ENCODE results near the gene TFEB. TPM values are rescaled to one million over a fixed set of nuclear protein-coding genes. Genes with fewer than 3 reads are reported as not detected.
A peak's percentile ranks its signal among the peaks of the same experiment; 100 is the strongest.

Gene TFEB
- total and polyA plus RNA-seq, 2 donors from 2014 or later = 50.7 to 51.0 TPM

DNA sequence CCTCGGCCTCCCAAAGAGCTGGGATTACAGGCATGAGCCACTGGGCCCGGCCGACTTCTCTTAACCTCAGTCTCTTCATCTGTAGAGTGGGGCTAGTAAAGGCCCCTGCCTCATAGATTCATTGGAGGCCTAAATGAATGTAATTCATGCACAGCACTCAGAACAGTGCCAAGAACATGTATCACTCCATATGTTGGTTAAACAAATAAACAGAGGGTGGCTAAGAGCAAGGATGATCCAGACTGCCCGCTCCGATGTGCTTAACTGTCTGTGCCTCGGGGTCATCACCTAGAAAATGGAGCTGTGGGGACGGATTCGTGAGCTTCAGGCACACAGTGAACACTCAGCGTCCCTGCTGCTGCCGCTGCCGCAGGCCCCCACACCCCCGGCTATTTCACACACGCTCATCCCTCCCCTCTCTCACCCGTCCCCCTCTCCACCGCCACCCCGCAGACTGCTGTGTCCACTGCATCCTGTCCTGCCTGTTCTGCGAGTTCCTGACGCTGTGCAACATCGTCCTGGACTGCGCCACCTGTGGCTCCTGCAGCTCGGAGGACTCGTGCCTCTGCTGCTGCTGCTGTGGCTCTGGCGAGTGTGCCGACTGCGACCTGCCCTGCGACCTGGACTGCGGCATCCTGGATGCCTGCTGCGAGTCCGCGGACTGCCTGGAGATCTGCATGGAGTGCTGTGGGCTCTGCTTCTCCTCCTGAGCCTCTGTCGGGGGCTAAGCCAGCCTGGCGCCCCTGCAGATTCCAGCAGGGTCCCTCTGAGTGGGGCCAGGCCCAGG lies 82.3 kb downstream of the TFEB start:
- Histone ChIP-seq H3K36me3 (ENCODE audit: control insufficient read depth in 2 of 3, insufficient read depth in 3 of 3, low read length in 3 of 3) (no peaks in the 10 kb centered on the region), H3K27me3 (ENCODE audit: control insufficient read depth, insufficient read depth, low read length) (no peaks in the 10 kb centered on the region), H3K9me3 (ENCODE audit: control insufficient read depth in 2 of 3, insufficient read depth in 1 of 3, low read length in 3 of 3) (no peaks in the 10 kb centered on the region), H3K9ac (ENCODE audit: low read length in 3 of 3) (no peak overlapping the region), H3K27ac (ENCODE audit: low read depth in 2 of 2, low read length in 2 of 2) (no peak overlapping the region), H3K4me3 (ENCODE audit: low read length in 3 of 3) (no peak overlapping the region), H3K4me1 (ENCODE audit: control insufficient read depth in 2 of 3, insufficient read depth in 2 of 3, low read depth in 1 of 3, low read length in 3 of 3) (no peaks in the 10 kb centered on the region)
- TF ChIP-seq, protein P1, sequence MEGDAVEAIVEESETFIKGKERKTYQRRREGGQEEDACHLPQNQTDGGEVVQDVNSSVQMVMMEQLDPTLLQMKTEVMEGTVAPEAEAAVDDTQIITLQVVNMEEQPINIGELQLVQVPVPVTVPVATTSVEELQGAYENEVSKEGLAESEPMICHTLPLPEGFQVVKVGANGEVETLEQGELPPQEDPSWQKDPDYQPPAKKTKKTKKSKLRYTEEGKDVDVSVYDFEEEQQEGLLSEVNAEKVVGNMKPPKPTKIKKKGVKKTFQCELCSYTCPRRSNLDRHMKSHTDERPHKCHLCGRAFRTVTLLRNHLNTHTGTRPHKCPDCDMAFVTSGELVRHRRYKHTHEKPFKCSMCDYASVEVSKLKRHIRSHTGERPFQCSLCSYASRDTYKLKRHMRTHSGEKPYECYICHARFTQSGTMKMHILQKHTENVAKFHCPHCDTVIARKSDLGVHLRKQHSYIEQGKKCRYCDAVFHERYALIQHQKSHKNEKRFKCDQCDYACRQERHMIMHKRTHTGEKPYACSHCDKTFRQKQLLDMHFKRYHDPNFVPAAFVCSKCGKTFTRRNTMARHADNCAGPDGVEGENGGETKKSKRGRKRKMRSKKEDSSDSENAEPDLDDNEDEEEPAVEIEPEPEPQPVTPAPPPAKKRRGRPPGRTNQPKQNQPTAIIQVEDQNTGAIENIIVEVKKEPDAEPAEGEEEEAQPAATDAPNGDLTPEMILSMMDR (IDR thresholded peaks at IDR 0.05; ENCODE audit: borderline replicate concordance, extremely low read depth, insufficient read depth) = no peak
- intact Hi-C loops (cut with DNase I) = no loop called here
- peak in 4 of 5 donors; percentile 58 to 77 (median 60) for DNase-seq
- FAIRE-seq = no peak

DNA sequence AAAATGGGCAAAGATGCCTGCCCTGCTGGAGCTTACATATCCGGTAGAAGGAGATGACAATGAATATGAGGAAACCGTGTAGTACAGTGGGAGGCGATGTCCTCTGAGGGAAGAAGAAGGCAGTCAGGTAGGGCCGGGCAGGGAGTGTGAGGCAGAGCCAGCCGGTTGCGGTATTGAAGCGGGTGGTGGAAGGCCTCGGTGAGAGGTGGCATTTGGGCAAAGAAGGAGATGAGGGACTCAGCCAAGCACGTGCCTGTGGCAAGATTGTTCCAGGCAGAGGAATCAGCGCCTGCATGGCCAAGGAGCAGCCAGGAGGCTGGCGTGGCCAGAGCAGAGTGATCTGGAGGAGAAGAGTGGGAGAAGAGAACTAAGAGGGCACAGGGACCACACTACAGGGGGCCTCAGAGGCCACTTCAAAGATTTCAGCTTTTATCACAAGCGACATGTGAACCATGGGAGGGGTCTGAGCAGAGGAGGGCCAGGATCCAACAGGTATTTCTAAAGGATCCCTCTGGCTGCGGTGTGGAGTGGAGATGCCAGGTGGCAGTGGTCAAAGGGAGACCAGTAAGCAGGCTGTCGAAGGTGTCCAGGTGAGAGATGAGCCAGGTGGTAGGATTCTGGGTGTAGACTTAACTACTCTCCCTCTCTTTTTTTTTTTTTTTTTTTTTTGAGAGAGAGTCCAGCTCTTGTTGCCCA lies 83.3 kb downstream of the TFEB start:
- no peaks in the 10 kb centered on the region for H3K36me3 ChIP-seq (ENCODE audit: control insufficient read depth in 2 of 3, insufficient read depth in 3 of 3, low read length in 3 of 3)
- H3K4me1 ChIP-seq (ENCODE audit: control insufficient read depth in 2 of 3, insufficient read depth in 2 of 3, low read depth in 1 of 3, low read length in 3 of 3) = no peaks in the 10 kb centered on the region
- intact Hi-C loops (cut with DNase I) = no loop called here
- TF ChIP-seq, protein P1 (IDR thresholded peaks at IDR 0.05; ENCODE audit: borderline replicate concordance, extremely low read depth, insufficient read depth) = no peak
- H3K4me3 ChIP-seq (ENCODE audit: low read length in 3 of 3) = no peak overlapping the region
- no peaks in the 10 kb centered on the region for H3K9me3 ChIP-seq (ENCODE audit: control insufficient read depth in 2 of 3, insufficient read depth in 1 of 3, low read length in 3 of 3)
- no peak overlapping the region for H3K27ac ChIP-seq (ENCODE audit: low read depth in 2 of 2, low read length in 2 of 2)
- FAIRE-seq = no peak
- peak in 1 of 5 donors; percentile 51 for DNase-seq
- H3K9ac ChIP-seq (ENCODE audit: low read length in 3 of 3) = no peak overlapping the region
- H3K27me3 ChIP-seq (ENCODE audit: control insufficient read depth, insufficient read depth, low read length) = no peaks in the 10 kb centered on the region

DNA sequence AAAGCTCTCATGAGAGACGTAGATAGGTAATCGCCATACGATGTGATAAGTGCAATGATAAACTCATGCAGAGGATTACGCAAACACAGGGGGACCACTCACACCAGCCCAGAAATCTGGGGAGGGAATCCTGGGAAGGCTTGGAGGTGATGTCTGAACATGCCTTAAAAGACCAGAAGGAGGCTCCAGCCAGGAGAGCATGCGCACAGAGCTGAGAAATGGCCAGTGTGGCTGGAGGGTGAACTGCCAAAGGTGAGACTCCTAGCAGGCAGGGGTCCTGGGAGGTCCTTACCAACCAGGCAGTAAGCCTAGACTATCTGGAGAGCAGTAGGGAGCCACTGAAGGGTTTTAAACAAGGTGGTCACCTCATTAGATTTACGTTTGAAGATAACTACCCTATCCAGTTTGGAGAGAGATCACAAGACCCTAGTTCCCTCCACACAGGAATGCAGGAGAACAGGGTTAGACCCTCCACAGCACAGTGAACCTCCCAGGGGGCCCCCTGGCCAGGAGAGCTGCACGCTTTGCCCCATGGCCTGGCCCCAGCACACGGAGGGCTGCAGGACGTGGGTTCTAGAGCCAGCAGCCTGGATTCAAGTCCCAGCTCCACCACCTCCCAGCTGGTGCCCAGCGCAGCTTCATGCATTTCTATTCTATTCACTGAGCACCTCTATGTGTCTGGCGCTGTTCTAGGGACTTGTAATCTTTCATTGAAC lies 84.0 kb downstream of the TFEB start:
- H3K4me1 ChIP-seq (ENCODE audit: control insufficient read depth in 2 of 3, insufficient read depth in 2 of 3, low read depth in 1 of 3, low read length in 3 of 3) = no peaks in the 10 kb centered on the region
- no peak overlapping the region for H3K27ac ChIP-seq (ENCODE audit: low read depth in 2 of 2, low read length in 2 of 2)
- no peak overlapping the region for H3K4me3 ChIP-seq (ENCODE audit: low read length in 3 of 3)
- no peaks in the 10 kb centered on the region for H3K9me3 ChIP-seq (ENCODE audit: control insufficient read depth in 2 of 3, insufficient read depth in 1 of 3, low read length in 3 of 3)
- intact Hi-C loops (cut with DNase I) = no loop called here
- H3K9ac ChIP-seq (ENCODE audit: low read length in 3 of 3) = no peak overlapping the region
- H3K27me3 ChIP-seq (ENCODE audit: control insufficient read depth, insufficient read depth, low read length) = no peaks in the 10 kb centered on the region
- FAIRE-seq (no peak), DNase-seq (no peak)
- H3K36me3 ChIP-seq (ENCODE audit: control insufficient read depth in 2 of 3, insufficient read depth in 3 of 3, low read length in 3 of 3) = no peaks in the 10 kb centered on the region
- TF ChIP-seq, protein P1 (IDR thresholded peaks at IDR 0.05; ENCODE audit: borderline replicate concordance, extremely low read depth, insufficient read depth) = no peak
